Esophagus squamous epithelium (tissue), 5 donors: Measurements from ENCODE around the gene PEX6. TPM values are rescaled to one million over a fixed set of nuclear protein-coding genes. Genes with fewer than 3 reads are reported as not detected.

ENCODE experiments used
- DNase-seq: peaks from one replicate; lab custom pipeline; 2025; lab: John Stamatoyannopoulos, UW
- H3K27ac ChIP-seq, 4 donors: fragments of 200-600 bp; sonication (generic); one replicate each; pipeline ENCODE4 v1.5.1; 2016 to 2019; ENCODE audit warnings: mild to moderate bottlenecking in 1 of 4
- H3K27me3 ChIP-seq, 4 donors: fragments of 200-600 bp; sonication (generic); 1 replicate in 3 of 4; 2 replicates in 1 of 4; pipeline versions ENCODE4 v1.5.1 to v1.6.0; 2017 to 2021; ENCODE audit warnings: antibody characterized with exemption in 1 of 4
- H3K36me3 ChIP-seq, 3 donors: fragments of 200-600 bp; sonication (generic); one replicate each; pipeline ENCODE4 v1.5.1; 2016 to 2019
- H3K4me1 ChIP-seq, 3 donors: fragments of 200-600 bp; sonication (generic); one replicate each; pipeline ENCODE4 v1.5.1; 2017 to 2019
- H3K4me3 ChIP-seq, 4 donors: fragments of 200-600 bp; sonication (generic); 1 replicate in 3 of 4; 2 replicates in 1 of 4; pipeline ENCODE4 v1.5.1; 2016 to 2019; ENCODE audit warnings: mild to moderate bottlenecking in 2 of 4, moderate library complexity in 1 of 4
- H3K9me3 ChIP-seq, 3 donors: fragments of 200-600 bp; sonication (generic); one replicate each; pipeline ENCODE4 v1.5.1; 2016 to 2019
- POLR2A ChIP-seq, 4 donors: fragments of 450-650 bp; IDR thresholded peaks; one replicate each; pipeline ENCODE4 v1.6.1; 2017; ENCODE audit warnings: antibody characterized with exemption in 4 of 4, mild to moderate bottlenecking in 4 of 4, moderate library complexity in 3 of 4
- WGBS, 2 donors: methylation state at CpG; one replicate each; pipeline ENCODE4 v1.1.5; 2018; 5-methylcytosine and 5-hydroxymethylcytosine counted together
- intact Hi-C: fragments of 100-400 bp; cut with DNase I; formaldehyde crosslinking; loops from one replicate; pipeline ENCODE4 v1.15.0; 2022
- total RNA-seq, 4 donors: library from RNA; depleted of rRNA; stranded (reverse); fragments of >200 nt; gene quantifications; one replicate each; pipeline ENCODE4 v1.1.0, GENCODE V29; 2016
- TF ChIP-seq, protein P1 (sequence below), 6 experiments: fragments of 450-650 bp in 4 of 6; fragments of 200-600 bp in 2 of 6; sonication (generic) in 2 of 6; IDR thresholded peaks; one replicate each; pipeline ENCODE4 v1.5.1; 2016 to 2019; ENCODE audit warnings: antibody characterized with exemption in 6 of 6, mild to moderate bottlenecking in 4 of 6, moderate library complexity in 4 of 6
- donor health status: DM: yes; HTN: yes; CAD: no.

The PEX6 gene
- total RNA-seq, 4 donors from 2014 or later: 11.3 to 21.2 (median 17.1) TPM

GRCh38 chr6:42935322-42935721 lies 43.7 kb downstream of the PEX6 start:
- H3K36me3 ChIP-seq: peaks cover 25 to 69% (median 31%) of the 10 kb centered on the region in 3 donors

DNA sequence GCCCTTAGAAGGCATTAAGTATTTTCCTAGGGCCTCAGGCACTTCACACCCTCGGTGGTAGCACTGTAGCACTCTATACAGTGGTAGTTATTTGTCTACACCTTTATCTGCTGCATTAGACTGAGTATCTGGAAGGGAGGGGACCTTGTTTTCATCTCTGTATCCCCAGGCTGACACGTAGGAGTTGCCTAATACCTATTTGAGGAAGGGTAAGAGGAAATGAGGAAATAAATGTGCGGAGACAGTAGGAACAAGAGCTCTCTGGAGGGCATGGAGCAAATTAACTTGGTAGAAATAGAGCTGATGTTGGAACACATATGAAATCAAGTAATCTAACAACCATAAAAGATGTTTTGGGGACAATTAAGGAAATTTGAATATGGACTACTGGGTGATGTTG lies 45.8 kb downstream of the PEX6 start:
- Histone ChIP-seq H3K4me1 (peaks cover 8 to 59% (median 32%) of the 10 kb centered on the region in 3 donors), H3K9me3 (no peaks in the 10 kb centered on the region), H3K27ac (peak overlapping the region in 1 of 4 donors; percentile 11), H3K36me3 (peaks cover 19 to 48% (median 19%) of the 10 kb centered on the region in 3 donors), H3K27me3 (no peaks in the 10 kb centered on the region), H3K4me3 (no peak overlapping the region)
- WGBS, 2 donors: 21 to 39% methylated on average over 3 of the region's 3 CpGs
- TF ChIP-seq POLR2A (IDR thresholded peaks at IDR 0.05): no peak
- TF ChIP-seq, protein P1, sequence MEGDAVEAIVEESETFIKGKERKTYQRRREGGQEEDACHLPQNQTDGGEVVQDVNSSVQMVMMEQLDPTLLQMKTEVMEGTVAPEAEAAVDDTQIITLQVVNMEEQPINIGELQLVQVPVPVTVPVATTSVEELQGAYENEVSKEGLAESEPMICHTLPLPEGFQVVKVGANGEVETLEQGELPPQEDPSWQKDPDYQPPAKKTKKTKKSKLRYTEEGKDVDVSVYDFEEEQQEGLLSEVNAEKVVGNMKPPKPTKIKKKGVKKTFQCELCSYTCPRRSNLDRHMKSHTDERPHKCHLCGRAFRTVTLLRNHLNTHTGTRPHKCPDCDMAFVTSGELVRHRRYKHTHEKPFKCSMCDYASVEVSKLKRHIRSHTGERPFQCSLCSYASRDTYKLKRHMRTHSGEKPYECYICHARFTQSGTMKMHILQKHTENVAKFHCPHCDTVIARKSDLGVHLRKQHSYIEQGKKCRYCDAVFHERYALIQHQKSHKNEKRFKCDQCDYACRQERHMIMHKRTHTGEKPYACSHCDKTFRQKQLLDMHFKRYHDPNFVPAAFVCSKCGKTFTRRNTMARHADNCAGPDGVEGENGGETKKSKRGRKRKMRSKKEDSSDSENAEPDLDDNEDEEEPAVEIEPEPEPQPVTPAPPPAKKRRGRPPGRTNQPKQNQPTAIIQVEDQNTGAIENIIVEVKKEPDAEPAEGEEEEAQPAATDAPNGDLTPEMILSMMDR (IDR thresholded peaks at IDR 0.05): no peak
- intact Hi-C loops: no loop called here
- DNase-seq: no peak

More at GRCh38 chr6:42935322-42935721, 43.7 kb downstream of the PEX6 start:
- peaks cover 3 to 43% (median 24%) of the 10 kb centered on the region in 3 donors for H3K4me1 ChIP-seq
- TF ChIP-seq POLR2A (IDR thresholded peaks at IDR 0.05): no peak
- TF ChIP-seq, protein P1 (IDR thresholded peaks at IDR 0.05): no peak
- 64 to 80% methylated on average over 7 of the region's 7 CpGs for WGBS, 2 donors
- no peaks in the 10 kb centered on the region for H3K27me3 ChIP-seq
- H3K4me3 ChIP-seq: no peak overlapping the region
- no peak for DNase-seq
- H3K9me3 ChIP-seq: no peaks in the 10 kb centered on the region
- H3K27ac ChIP-seq: no peak overlapping the region
- intact Hi-C loops: no loop called here

GRCh38 chr6:42932412-42932811 lies 46.6 kb downstream of the PEX6 start:
- H3K4me3 ChIP-seq: no peak overlapping the region
- H3K9me3 ChIP-seq: no peaks in the 10 kb centered on the region
- intact Hi-C loops: no loop called here
- TF ChIP-seq, protein P1 (IDR thresholded peaks at IDR 0.05): no peak
- no peak for TF ChIP-seq POLR2A (IDR thresholded peaks at IDR 0.05)
- 74 to 91% methylated on average over 3 of the region's 3 CpGs for WGBS, 2 donors
- no peak overlapping the region for H3K27ac ChIP-seq
- H3K36me3 ChIP-seq: peaks cover 12 to 40% (median 17%) of the 10 kb centered on the region in 3 donors
- no peaks in the 10 kb centered on the region for H3K27me3 ChIP-seq
- DNase-seq: no peak
- H3K4me1 ChIP-seq: peaks cover 8 to 63% (median 32%) of the 10 kb centered on the region in 3 donors

DNA sequence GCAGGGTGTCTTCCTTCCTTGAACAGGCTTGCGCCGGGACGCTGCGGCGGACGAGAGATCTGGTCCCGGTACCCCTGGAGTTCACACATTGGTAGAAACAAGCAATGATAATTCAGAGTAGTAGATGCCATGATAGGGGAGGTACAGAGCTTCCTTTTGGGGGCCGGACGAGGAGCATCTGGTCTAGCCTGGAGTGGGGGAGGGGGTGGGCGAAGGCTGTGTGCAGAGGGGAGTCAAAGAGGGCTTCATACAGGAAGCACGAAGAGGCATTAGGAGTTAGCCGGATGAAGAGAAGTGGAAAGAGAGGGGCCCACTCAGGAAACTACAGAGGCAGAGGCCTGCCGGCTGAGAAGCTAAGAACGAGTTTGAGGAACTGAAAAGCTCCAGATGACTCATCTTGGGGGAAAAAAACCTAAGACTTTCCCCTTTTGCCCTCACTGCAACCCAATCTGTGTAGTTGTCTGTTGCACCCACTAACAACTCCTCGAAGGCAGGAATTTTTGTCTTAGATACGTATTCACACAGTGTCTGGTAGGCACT lies 49.1 kb downstream of the PEX6 start:
- Histone ChIP-seq H3K4me1 (peaks cover 8 to 63% (median 32%) of the 10 kb centered on the region in 3 donors), H3K9me3 (no peaks in the 10 kb centered on the region), H3K4me3 (peak overlapping the region; percentile 59 to 91 (median 74)), H3K27me3 (peaks cover 0 to 6% (median 0%) of the 10 kb centered on the region in 4 donors), H3K36me3 (peaks cover 0 to 15% (median 4%) of the 10 kb centered on the region in 3 donors), H3K27ac (peak overlapping the region; percentile 88 to 94 (median 92))
- intact Hi-C loops: no loop called here
- TF ChIP-seq, protein P1 (IDR thresholded peaks at IDR 0.05): no peak
- TF ChIP-seq POLR2A (IDR thresholded peaks at IDR 0.05): peak in 1 of 4 donors; percentile 13
- DNase-seq: peak; percentile 23
- 2 to 4% methylated on average over 8 to 9 of the region's 16 CpGs for WGBS, 2 donors

GRCh38 chr6:42928986-42929820 lies 49.8 kb downstream of the PEX6 start, which contains the start of gene CNPY3:
CNPY3 (plus strand) TSS chr6:42929480; CDS start chr6:42929571, 91 bp downstream.
- peak within 1 kb of the TSS; percentile 59 to 91 (median 74) for H3K4me3 ChIP-seq
- TF ChIP-seq POLR2A (IDR thresholded peaks at IDR 0.05): peak in 2 of 4 donors; percentile 59 to 71
- TF ChIP-seq, protein P1 (IDR thresholded peaks at IDR 0.05): peak in 1 of 6 experiments; percentile 11
- peaks cover 8 to 58% (median 32%) of the 10 kb centered on the region in 3 donors for H3K4me1 ChIP-seq
- peaks cover 0 to 13% (median 0%) of the 10 kb centered on the region in 4 donors for H3K27me3 ChIP-seq
- peaks cover 0 to 8% (median 0%) of the 10 kb centered on the region in 3 donors for H3K36me3 ChIP-seq
- DNase-seq: peak; percentile 79
- H3K27ac ChIP-seq: peak within 1 kb of the TSS; percentile 88 to 94 (median 92)
- H3K9me3 ChIP-seq: no peaks in the 10 kb centered on the region
- WGBS, 2 donors: 0 to 1% methylated on average over 13 to 16 of the region's 63 CpGs
- intact Hi-C loops: no loop called here
